HEK293 (cell line): ENCODE results near the gene ERN2.
A peak's percentile ranks its signal among the peaks of the same experiment; 100 is the strongest.

ENCODE experiments used
- CTCF ChIA-PET: fragments of 350-600 bp; formaldehyde crosslinking; extraction: SDS; loops from one replicate; lab custom pipeline; 2021; ENCODE audit warnings: antibody characterized with exemption; lab: Yijun Ruan, JAX
- POLR2A ChIA-PET: fragments of 300-600 bp; formaldehyde crosslinking; extraction: SDS; loops from one replicate; lab custom pipeline; 2020; ENCODE audit warnings: antibody characterized with exemption, inconsistent platforms; lab: Yijun Ruan, JAX
- H3K27ac ChIP-seq: fragments of 200-500 bp; sonication (Bioruptor generic); 2 replicates; pipeline ENCODE4 v1.5.1; 2014; ENCODE audit warnings: low read depth, low read length, control low read depth, inconsistent platforms; ENCODE audit errors: extremely low read depth
- H3K36me3 ChIP-seq, 2 experiments: fragments of 200-500 bp in 1 of 2; sonication (Bioruptor generic) in 1 of 2; 1 replicate in 1 of 2; 2 replicates in 1 of 2; pipeline ENCODE4 v1.5.1; 2014 to 2017; ENCODE audit warnings: inconsistent platforms in 2 of 2, low read length in 2 of 2; ENCODE audit not compliant: control insufficient read depth in 2 of 2, insufficient read depth in 1 of 2
- H3K4me1 ChIP-seq: fragments of 200-500 bp; sonication (Bioruptor generic); 2 replicates; pipeline ENCODE4 v1.5.1; 2014; ENCODE audit warnings: mild to moderate bottlenecking, low read length, inconsistent platforms; ENCODE audit not compliant: control insufficient read depth, insufficient read depth
- H3K4me3 ChIP-seq: 2 replicates; pipeline ENCODE4 v1.5.1; 2011; ENCODE audit warnings: low read depth, mild to moderate bottlenecking, control low read depth, low read length, moderate library complexity
- H3K9me3 ChIP-seq: fragments of 200-500 bp; sonication (Bioruptor generic); 2 replicates; pipeline ENCODE4 v1.5.1; 2014; ENCODE audit warnings: low read depth, low read length, inconsistent platforms; ENCODE audit not compliant: control insufficient read depth, insufficient read depth
- HOXA7 ChIP-seq: sonication (generic); formaldehyde crosslinking; IDR thresholded peaks from 2 replicates; pipeline ENCODE4 v1.8.1; 2022; ENCODE audit warnings: missing genetic modification reagents, borderline replicate concordance
- KLF16 ChIP-seq: fragments of 450-650 bp; formaldehyde crosslinking; IDR thresholded peaks from 2 replicates; pipeline ENCODE4 v1.5.1; 2017; ENCODE audit warnings: missing biosample characterization, missing genetic modification characterization
- KLF7 ChIP-seq: fragments of 450-650 bp; formaldehyde crosslinking; IDR thresholded peaks from 2 replicates; pipeline ENCODE4 v1.5.1; 2016; ENCODE audit warnings: missing biosample characterization, missing genetic modification characterization, borderline replicate concordance
- MEIS1 ChIP-seq: sonication (generic); formaldehyde crosslinking; IDR thresholded peaks from 2 replicates; pipeline ENCODE4 v1.8.1; 2022; ENCODE audit warnings: missing genetic modification reagents, mild to moderate bottlenecking, borderline replicate concordance
- OVOL3 ChIP-seq: fragments of 450-650 bp; formaldehyde crosslinking; IDR thresholded peaks from 2 replicates; pipeline ENCODE4 v1.5.1; 2016; ENCODE audit warnings: missing biosample characterization, missing genetic modification characterization
- SALL2 ChIP-seq: fragments of 450-650 bp; formaldehyde crosslinking; IDR thresholded peaks from 2 replicates; pipeline ENCODE4 v1.5.0; 2017; ENCODE audit warnings: missing biosample characterization, mild to moderate bottlenecking, missing genetic modification characterization, borderline replicate concordance
- YY2 ChIP-seq: fragments of 450-650 bp; formaldehyde crosslinking; IDR thresholded peaks from 2 replicates; pipeline ENCODE4 v1.5.1; 2016; ENCODE audit warnings: missing biosample characterization, missing genetic modification characterization
- ZBTB21 ChIP-seq: fragments of 450-650 bp; formaldehyde crosslinking; IDR thresholded peaks from 2 replicates; pipeline ENCODE4 v1.5.1; 2017; ENCODE audit warnings: missing biosample characterization, missing genetic modification characterization
- ZIC2 ChIP-seq: fragments of 450-650 bp; formaldehyde crosslinking; IDR thresholded peaks from 2 replicates; pipeline ENCODE4 v1.5.1; 2016; ENCODE audit warnings: missing biosample characterization, missing genetic modification characterization
- ZNF16 ChIP-seq: fragments of 450-650 bp; formaldehyde crosslinking; IDR thresholded peaks from 2 replicates; pipeline ENCODE4 v1.5.1; 2016; ENCODE audit warnings: low read depth, missing biosample characterization, missing genetic modification characterization
- ZNF280C ChIP-seq: fragments of 450-650 bp; formaldehyde crosslinking; IDR thresholded peaks from 2 replicates; pipeline ENCODE4 v1.5.1; 2016; ENCODE audit warnings: missing biosample characterization, missing genetic modification characterization
- ZNF354C ChIP-seq: fragments of 450-650 bp; formaldehyde crosslinking; IDR thresholded peaks from 2 replicates; pipeline ENCODE4 v1.5.1; 2016; ENCODE audit warnings: missing biosample characterization, missing genetic modification characterization, low read depth, borderline replicate concordance
- ZNF37A ChIP-seq: fragments of 450-650 bp; IDR thresholded peaks from 2 replicates; pipeline ENCODE4 v1.5.1; 2018; ENCODE audit warnings: missing biosample characterization, missing genetic modification characterization
- ZNF513 ChIP-seq: fragments of 450-650 bp; IDR thresholded peaks from 2 replicates; pipeline ENCODE4 v1.5.1; 2018; ENCODE audit warnings: missing biosample characterization, missing genetic modification characterization
- ZNF596 ChIP-seq: fragments of 450-650 bp; IDR thresholded peaks from 2 replicates; pipeline ENCODE4 v1.5.0; 2018; ENCODE audit warnings: missing biosample characterization, mild to moderate bottlenecking, missing genetic modification characterization, moderate library complexity
- ZNF600 ChIP-seq: fragments of 450-650 bp; formaldehyde crosslinking; IDR thresholded peaks from 2 replicates; pipeline ENCODE4 v1.5.1; 2016; ENCODE audit warnings: missing biosample characterization, missing genetic modification characterization
- ZNF610 ChIP-seq: fragments of 450-650 bp; formaldehyde crosslinking; IDR thresholded peaks from 2 replicates; pipeline ENCODE4 v1.5.1; 2016; ENCODE audit warnings: missing biosample characterization, missing genetic modification characterization, borderline replicate concordance
- ZNF629 ChIP-seq: fragments of 450-650 bp; formaldehyde crosslinking; IDR thresholded peaks from 2 replicates; pipeline ENCODE4 v1.5.1; 2017; ENCODE audit warnings: missing biosample characterization, missing genetic modification characterization
- ZNF660 ChIP-seq: fragments of 450-650 bp; IDR thresholded peaks from 2 replicates; pipeline ENCODE4 v1.5.1; 2018; ENCODE audit warnings: missing biosample characterization, mild to moderate bottlenecking, missing genetic modification characterization
- ZNF785 ChIP-seq: fragments of 450-650 bp; formaldehyde crosslinking; IDR thresholded peaks from 2 replicates; pipeline ENCODE4 v1.5.1; 2016; ENCODE audit warnings: missing biosample characterization, missing genetic modification characterization
- ZNF843 ChIP-seq: fragments of 450-650 bp; formaldehyde crosslinking; IDR thresholded peaks from 2 replicates; pipeline ENCODE4 v1.5.1; 2016; ENCODE audit warnings: missing biosample characterization, missing genetic modification characterization
- ZSCAN23 ChIP-seq: fragments of 450-650 bp; formaldehyde crosslinking; IDR thresholded peaks from 2 replicates; pipeline ENCODE4 v1.5.1; 2016; ENCODE audit warnings: missing biosample characterization, missing genetic modification characterization
- ZXDB ChIP-seq: fragments of 450-650 bp; formaldehyde crosslinking; IDR thresholded peaks from 2 replicates; pipeline ENCODE4 v1.5.1; 2016; ENCODE audit warnings: missing biosample characterization, missing genetic modification characterization
- TF ChIP-seq, protein P1 (sequence below): fragments of 450-650 bp; formaldehyde crosslinking; IDR thresholded peaks from 2 replicates; pipeline ENCODE4 v1.5.1; 2017; ENCODE audit warnings: missing biosample characterization, missing genetic modification characterization

ERN2 gene

DNA sequence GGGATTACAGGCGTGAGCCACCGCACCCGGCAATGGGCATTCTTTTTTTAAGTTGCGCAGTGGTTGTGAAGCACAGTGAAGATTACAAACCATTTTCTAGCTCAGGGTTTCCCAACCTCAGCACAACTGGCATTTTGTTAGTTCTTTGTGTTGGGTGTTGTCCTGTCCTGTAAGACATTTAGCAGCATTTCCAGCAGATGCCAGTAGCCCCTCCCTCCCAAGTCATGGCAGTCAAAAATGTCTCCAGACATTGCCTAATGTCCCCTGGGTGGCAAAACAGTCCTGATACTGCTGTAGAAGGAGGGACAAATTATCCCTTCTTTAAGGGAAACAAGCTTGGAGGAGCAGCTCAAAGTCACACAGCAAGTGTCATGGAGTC lies 18.8 kb downstream of the ERN2 start:
- TF ChIP-seq ZNF610 (tag by site-specific recombination) = no peak
- no peak for TF ChIP-seq ZNF16 (tag by site-specific recombination)
- no peak for TF ChIP-seq KLF16
- TF ChIP-seq ZNF660 = no peak
- TF ChIP-seq SALL2 (tag by site-specific recombination) = no peak
- TF ChIP-seq YY2 (tag by site-specific recombination) = no peak
- no peak for TF ChIP-seq ZNF354C
- no peak for TF ChIP-seq HOXA7
- TF ChIP-seq ZNF596 (tag by site-specific recombination) = no peak
- no peak for TF ChIP-seq ZNF600
- no peak for TF ChIP-seq ZNF513 (tag by site-specific recombination)
- TF ChIP-seq ZNF37A (tag by site-specific recombination) = no peak
- no peak for TF ChIP-seq ZSCAN23 (tag by site-specific recombination)
- TF ChIP-seq, protein P1, sequence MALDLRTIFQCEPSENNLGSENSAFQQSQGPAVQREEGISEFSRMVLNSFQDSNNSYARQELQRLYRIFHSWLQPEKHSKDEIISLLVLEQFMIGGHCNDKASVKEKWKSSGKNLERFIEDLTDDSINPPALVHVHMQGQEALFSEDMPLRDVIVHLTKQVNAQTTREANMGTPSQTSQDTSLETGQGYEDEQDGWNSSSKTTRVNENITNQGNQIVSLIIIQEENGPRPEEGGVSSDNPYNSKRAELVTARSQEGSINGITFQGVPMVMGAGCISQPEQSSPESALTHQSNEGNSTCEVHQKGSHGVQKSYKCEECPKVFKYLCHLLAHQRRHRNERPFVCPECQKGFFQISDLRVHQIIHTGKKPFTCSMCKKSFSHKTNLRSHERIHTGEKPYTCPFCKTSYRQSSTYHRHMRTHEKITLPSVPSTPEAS (tag by site-specific recombination) = no peak
- no peak for TF ChIP-seq MEIS1 (CRISPR knock-in tag)
- TF ChIP-seq ZNF785 (tag by site-specific recombination) = no peak
- TF ChIP-seq KLF7 (tag by site-specific recombination) = no peak
- no peak for TF ChIP-seq ZNF280C (tag by site-specific recombination)
- no peak for TF ChIP-seq OVOL3 (tag by site-specific recombination)
- TF ChIP-seq ZBTB21 = no peak
- H3K4me3 ChIP-seq = no peak overlapping the region
- ChIA-PET POLR2A (interaction anchor here (1.4 kb wide), 1 partner anchor 15 kb away, joined by 7 read pairs; the partner anchor contains the start of gene PLK1), CTCF (interaction anchor here (0.7 to 1.1 kb wide), 3 partner anchors 14 to 46 kb away, joined by 3 to 4 read pairs (median 3); no protein-coding TSS in a partner anchor)
- no peak overlapping the region for H3K27ac ChIP-seq
- no peaks in the 10 kb centered on the region for H3K4me1 ChIP-seq
- H3K36me3 ChIP-seq = peaks cover 3 to 33% of the 10 kb centered on the region in 2 experiments; a peak in 2 of 3 replicates
- H3K9me3 ChIP-seq = no peaks in the 10 kb centered on the region

- Histone ChIP-seq H3K36me3 (peaks cover 13 to 52% of the 10 kb centered on the region in 2 experiments), H3K4me3 (no peak overlapping the region), H3K27ac (no peak overlapping the region), H3K4me1 (no peaks in the 10 kb centered on the region), H3K9me3 (no peaks in the 10 kb centered on the region)
- TF ChIP-seq ZXDB (tag by site-specific recombination) (no peak), ZIC2 (peak; percentile 44), ZNF600 (peak; percentile 56; the same call in 1 of the 2 replicates), ZNF843 (tag by site-specific recombination) (no peak), ZNF629 (tag by site-specific recombination) (no peak)
- POLR2A ChIA-PET = interaction anchor here (1.3 to 4.3 kb wide), 3 partner anchors 9 to 26 kb away, joined by 3 to 33 read pairs (median 4); partner anchors contain the start of gene PLK1
- CTCF ChIA-PET = interaction anchor here (0.6 kb wide), 1 partner anchor 1533 kb away, joined by 4 read pairs; no protein-coding TSS in a partner anchor
Measured at GRCh38 chr16:23692190-23692837, 20.7 kb downstream of the ERN2 start.
